Measurements from ENCODE around the gene IPCEF1. TPM values are rescaled to one million over a fixed set of nuclear protein-coding genes. Genes with fewer than 3 reads are reported as not detected.

IPCEF1 gene
- total RNA-seq, 1 donor from 2014 or later, result not detected

- no peak for TF ChIP-seq CTCF (IDR thresholded peaks at IDR 0.05)
- no peak overlapping the region for H3K4me3 ChIP-seq
- intact Hi-C loops (cut with DNase I), result no loop called here
- H3K36me3 ChIP-seq, result no peaks in the 10 kb centered on the region
- DNase-seq (ENCODE audit: low spot score in 2 of 2), result no peak
- H3K27me3 ChIP-seq, result no peaks in the 10 kb centered on the region
- H3K9me3 ChIP-seq, result no peaks in the 10 kb centered on the region
- no peak overlapping the region for H3K27ac ChIP-seq
- H3K4me1 ChIP-seq, result no peaks in the 10 kb centered on the region
Observed at GRCh38 chr6:154356113-154356512, 490 bp downstream of the IPCEF1 start.

GRCh38 chr6:154354265-154354777, 2.3 kb downstream of the IPCEF1 start:
- DNase-seq (ENCODE audit: low spot score in 2 of 2), result no peak
- H3K9me3 ChIP-seq, result no peaks in the 10 kb centered on the region
- H3K4me1 ChIP-seq, result no peaks in the 10 kb centered on the region
- H3K4me3 ChIP-seq, result no peak overlapping the region
- no peaks in the 10 kb centered on the region for H3K27me3 ChIP-seq
- TF ChIP-seq CTCF (IDR thresholded peaks at IDR 0.05), result no peak
- no peak overlapping the region for H3K27ac ChIP-seq
- intact Hi-C loops (cut with DNase I), result no loop called here
- H3K36me3 ChIP-seq, result no peaks in the 10 kb centered on the region

GRCh38 chr6:154353626-154354025, 3.0 kb downstream of the IPCEF1 start:
- no peaks in the 10 kb centered on the region for H3K9me3 ChIP-seq
- no peaks in the 10 kb centered on the region for H3K36me3 ChIP-seq
- H3K4me1 ChIP-seq, result no peaks in the 10 kb centered on the region
- intact Hi-C loops (cut with DNase I), result no loop called here
- no peak overlapping the region for H3K4me3 ChIP-seq
- H3K27ac ChIP-seq, result no peak overlapping the region
- no peak for TF ChIP-seq CTCF (IDR thresholded peaks at IDR 0.05)
- DNase-seq (ENCODE audit: low spot score in 2 of 2), result no peak
- no peaks in the 10 kb centered on the region for H3K27me3 ChIP-seq

GRCh38 chr6:154352898-154353585, 3.6 kb downstream of the IPCEF1 start:
- DNase-seq (ENCODE audit: low spot score in 2 of 2), result no peak
- intact Hi-C loops (cut with DNase I), result no loop called here

GRCh38 chr6:154350293-154350692, 6.3 kb downstream of the IPCEF1 start:
- H3K27me3 ChIP-seq, result no peaks in the 10 kb centered on the region
- no peak for DNase-seq (ENCODE audit: low spot score in 2 of 2)
- no peaks in the 10 kb centered on the region for H3K36me3 ChIP-seq
- no peak overlapping the region for H3K4me3 ChIP-seq
- no peak overlapping the region for H3K27ac ChIP-seq
- no peaks in the 10 kb centered on the region for H3K4me1 ChIP-seq
- no peaks in the 10 kb centered on the region for H3K9me3 ChIP-seq
- no peak for TF ChIP-seq CTCF (IDR thresholded peaks at IDR 0.05)
- intact Hi-C loops (cut with DNase I), result no loop called here

More at GRCh38 chr6:154352898-154353585, 3.6 kb downstream of the IPCEF1 start:
- Histone ChIP-seq H3K4me1 (no peaks in the 10 kb centered on the region), H3K27ac (no peak overlapping the region), H3K36me3 (no peaks in the 10 kb centered on the region), H3K9me3 (no peaks in the 10 kb centered on the region), H3K27me3 (no peaks in the 10 kb centered on the region), H3K4me3 (no peak overlapping the region)
- no peak for TF ChIP-seq CTCF (IDR thresholded peaks at IDR 0.05)

All from ascending aorta (tissue), 2 donors.